Measurements from ENCODE around the gene GPS2.

Gene GPS2

DNA sequence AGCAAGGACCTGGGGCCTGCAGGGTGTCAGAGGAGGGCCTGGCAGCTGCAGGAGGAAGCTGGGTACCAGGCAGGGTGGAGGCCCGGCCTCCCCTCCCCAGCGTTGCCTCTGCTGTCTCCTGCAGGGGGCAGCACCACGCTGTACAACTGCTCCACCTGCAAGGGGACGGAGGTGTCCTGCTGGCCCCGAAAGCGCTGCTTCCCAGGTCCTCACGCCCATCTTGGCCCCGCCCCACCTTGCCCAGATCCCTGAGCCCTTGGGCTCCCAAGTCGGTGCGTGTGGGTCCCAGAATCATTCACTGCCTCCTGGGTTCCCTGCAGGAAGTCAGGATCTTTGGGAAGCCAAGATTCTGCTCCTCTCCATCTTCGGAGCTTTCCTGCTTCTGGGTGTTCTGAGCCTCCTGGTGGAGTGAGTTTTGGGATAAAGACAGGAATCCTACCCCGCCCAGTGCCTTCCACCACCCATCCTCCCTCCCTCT lies 41.0 kb upstream of the GPS2 start:
- Histone ChIP-seq H3K9me3 (no peaks in the 10 kb centered on the region), H3K4me3 (ENCODE audit: low read depth in 1 of 2, low read length in 1 of 2) (no peak overlapping the region), H3K27me3 (peaks cover 10% of the 10 kb centered on the region), H3K27ac (no peak overlapping the region), H3K36me3 (peaks cover 25% of the 10 kb centered on the region), H3K4me1 (ENCODE audit: control insufficient read depth in 1 of 2, insufficient read depth in 1 of 2, low read depth in 1 of 2, low read length in 1 of 2) (peaks cover 14 to 24% of the 10 kb centered on the region in 2 experiments)
- TF ChIP-seq, protein P1, sequence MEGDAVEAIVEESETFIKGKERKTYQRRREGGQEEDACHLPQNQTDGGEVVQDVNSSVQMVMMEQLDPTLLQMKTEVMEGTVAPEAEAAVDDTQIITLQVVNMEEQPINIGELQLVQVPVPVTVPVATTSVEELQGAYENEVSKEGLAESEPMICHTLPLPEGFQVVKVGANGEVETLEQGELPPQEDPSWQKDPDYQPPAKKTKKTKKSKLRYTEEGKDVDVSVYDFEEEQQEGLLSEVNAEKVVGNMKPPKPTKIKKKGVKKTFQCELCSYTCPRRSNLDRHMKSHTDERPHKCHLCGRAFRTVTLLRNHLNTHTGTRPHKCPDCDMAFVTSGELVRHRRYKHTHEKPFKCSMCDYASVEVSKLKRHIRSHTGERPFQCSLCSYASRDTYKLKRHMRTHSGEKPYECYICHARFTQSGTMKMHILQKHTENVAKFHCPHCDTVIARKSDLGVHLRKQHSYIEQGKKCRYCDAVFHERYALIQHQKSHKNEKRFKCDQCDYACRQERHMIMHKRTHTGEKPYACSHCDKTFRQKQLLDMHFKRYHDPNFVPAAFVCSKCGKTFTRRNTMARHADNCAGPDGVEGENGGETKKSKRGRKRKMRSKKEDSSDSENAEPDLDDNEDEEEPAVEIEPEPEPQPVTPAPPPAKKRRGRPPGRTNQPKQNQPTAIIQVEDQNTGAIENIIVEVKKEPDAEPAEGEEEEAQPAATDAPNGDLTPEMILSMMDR (IDR thresholded peaks at IDR 0.05), result peak; percentile 92

DNA sequence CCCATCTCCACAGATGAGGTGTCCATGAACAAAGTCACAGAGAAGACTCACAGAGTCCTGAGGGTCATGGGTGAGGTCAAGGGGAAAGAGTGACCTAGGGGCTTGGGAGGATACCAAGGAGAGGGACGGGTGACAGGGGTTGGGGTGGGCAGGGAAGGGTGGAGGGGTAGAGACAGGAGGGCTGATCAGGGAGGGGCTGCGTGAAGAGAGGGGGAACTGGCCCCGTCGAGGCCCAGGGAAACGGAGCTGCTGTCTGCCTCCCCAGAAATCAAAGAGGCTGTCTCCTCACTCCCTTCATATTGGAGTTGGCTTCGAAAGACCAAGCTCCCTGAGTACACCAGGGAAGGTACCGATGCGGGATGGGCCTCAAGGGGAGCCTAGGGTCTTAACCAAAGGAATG lies 40.4 kb upstream of the GPS2 start:
- H3K4me3 ChIP-seq (ENCODE audit: low read depth in 1 of 2, low read length in 1 of 2), result no peak overlapping the region
- TF ChIP-seq, protein P1 (IDR thresholded peaks at IDR 0.05), result no peak
- H3K4me1 ChIP-seq (ENCODE audit: control insufficient read depth in 1 of 2, insufficient read depth in 1 of 2, low read depth in 1 of 2, low read length in 1 of 2), result peaks cover 19 to 29% of the 10 kb centered on the region in 2 experiments
- H3K27me3 ChIP-seq, result peaks cover 10% of the 10 kb centered on the region
- H3K9me3 ChIP-seq, result no peaks in the 10 kb centered on the region
- no peak overlapping the region for H3K27ac ChIP-seq
- peaks cover 31% of the 10 kb centered on the region for H3K36me3 ChIP-seq

DNA sequence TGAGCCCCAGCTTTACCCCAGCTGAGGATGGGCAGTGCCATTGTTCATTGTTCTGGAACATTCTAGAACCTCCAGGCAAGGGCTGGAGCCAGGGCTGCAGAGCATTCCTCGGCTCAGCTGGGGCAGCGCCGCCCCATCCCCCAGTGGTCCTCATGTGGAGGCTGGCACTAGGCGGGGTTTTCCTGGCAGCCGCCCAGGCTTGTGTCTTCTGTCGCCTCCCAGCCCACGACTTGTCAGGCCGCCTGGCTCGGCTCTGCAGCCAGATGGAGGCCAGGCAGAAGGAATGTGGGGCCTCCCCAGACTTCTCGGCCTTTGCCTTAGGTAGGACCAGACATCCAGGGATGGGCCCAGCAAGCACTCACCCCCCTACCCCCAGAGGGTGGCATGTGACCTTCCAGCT lies 39.9 kb upstream of the GPS2 start, which contains the start of gene TMEM95:
TSS of gene TMEM95 (plus strand) at position 104 of the 400 bp plus-strand sequence. CDS start at position 153, 49 bp downstream.
- peaks cover 36% of the 10 kb centered on the region for H3K36me3 ChIP-seq
- peaks cover 20 to 29% of the 10 kb centered on the region in 2 experiments for H3K4me1 ChIP-seq (ENCODE audit: control insufficient read depth in 1 of 2, insufficient read depth in 1 of 2, low read depth in 1 of 2, low read length in 1 of 2)
- H3K9me3 ChIP-seq, result no peaks in the 10 kb centered on the region
- H3K4me3 ChIP-seq (ENCODE audit: low read depth in 1 of 2, low read length in 1 of 2), result no peak within 1 kb of the TSS
- TF ChIP-seq, protein P1 (IDR thresholded peaks at IDR 0.05), result no peak
- no peak within 1 kb of the TSS for H3K27ac ChIP-seq
- peaks cover 10% of the 10 kb centered on the region for H3K27me3 ChIP-seq

DNA sequence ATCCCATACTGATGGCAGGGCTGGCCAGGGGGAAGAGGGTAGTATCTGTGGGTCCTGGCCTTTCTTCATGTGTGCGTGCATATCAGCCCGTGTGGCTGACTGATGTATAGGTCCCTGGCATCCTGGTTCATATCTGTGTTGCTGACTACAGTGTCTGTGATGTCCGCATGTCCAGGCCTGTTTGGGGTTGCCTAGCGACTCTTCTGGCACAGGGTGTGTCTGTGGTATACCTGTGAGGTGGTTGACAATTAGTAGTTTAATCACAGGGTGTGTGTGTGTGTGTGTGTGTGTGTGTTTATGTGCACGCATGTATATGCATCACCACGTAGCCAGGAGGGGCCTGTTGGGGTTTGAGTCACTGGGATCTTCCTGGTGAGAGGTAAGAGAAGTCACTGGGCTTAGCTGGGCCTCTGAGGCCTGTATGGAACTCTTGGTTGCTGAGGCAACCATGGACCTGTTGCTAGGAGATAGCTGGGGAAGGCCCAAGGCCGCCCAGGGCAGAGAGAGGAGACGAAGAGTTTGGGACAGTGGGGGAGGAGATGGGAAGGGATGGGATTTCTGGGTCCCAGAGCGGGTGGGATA lies 39.2 kb upstream of the GPS2 start:
- TF ChIP-seq, protein P1 (IDR thresholded peaks at IDR 0.05), result no peak
- H3K9me3 ChIP-seq, result no peaks in the 10 kb centered on the region
- H3K4me1 ChIP-seq (ENCODE audit: control insufficient read depth in 1 of 2, insufficient read depth in 1 of 2, low read depth in 1 of 2, low read length in 1 of 2), result peaks cover 23 to 29% of the 10 kb centered on the region in 2 experiments
- peaks cover 10% of the 10 kb centered on the region for H3K27me3 ChIP-seq
- H3K27ac ChIP-seq, result no peak overlapping the region
- H3K4me3 ChIP-seq (ENCODE audit: low read depth in 1 of 2, low read length in 1 of 2), result no peak overlapping the region
- H3K36me3 ChIP-seq, result peaks cover 43% of the 10 kb centered on the region

DNA sequence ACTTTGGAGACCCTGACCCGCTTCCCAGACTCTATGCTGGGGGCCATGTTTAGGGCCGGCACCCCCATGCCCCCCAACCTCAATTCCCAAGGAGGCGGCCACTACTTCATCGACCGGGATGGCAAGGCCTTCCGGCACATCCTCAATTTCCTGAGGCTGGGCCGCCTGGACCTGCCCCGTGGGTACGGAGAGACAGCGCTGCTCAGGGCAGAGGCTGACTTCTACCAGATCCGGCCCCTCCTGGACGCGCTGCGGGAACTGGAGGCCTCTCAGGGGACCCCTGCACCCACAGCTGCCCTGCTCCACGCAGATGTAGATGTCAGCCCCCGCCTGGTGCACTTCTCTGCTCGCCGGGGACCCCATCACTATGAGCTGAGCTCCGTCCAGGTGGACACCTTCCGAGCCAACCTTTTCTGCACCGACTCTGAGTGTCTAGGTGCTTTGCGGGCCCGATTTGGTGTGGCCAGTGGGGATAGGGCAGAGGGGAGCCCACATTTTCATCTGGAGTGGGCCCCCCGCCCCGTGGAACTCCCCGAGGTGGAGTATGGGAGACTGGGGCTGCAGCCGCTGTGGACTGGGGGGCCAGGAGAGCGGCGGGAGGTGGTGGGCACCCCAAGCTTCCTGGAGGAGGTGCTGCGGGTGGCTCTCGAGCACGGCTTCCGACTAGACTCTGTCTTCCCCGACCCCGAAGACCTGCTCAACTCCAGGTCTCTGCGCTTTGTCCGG lies 37.9 kb upstream of the GPS2 start:
- Histone ChIP-seq H3K36me3 (peaks cover 56% of the 10 kb centered on the region), H3K4me1 (ENCODE audit: control insufficient read depth in 1 of 2, insufficient read depth in 1 of 2, low read depth in 1 of 2, low read length in 1 of 2) (peaks cover 23 to 29% of the 10 kb centered on the region in 2 experiments), H3K27me3 (peaks cover 10% of the 10 kb centered on the region), H3K9me3 (no peaks in the 10 kb centered on the region), H3K4me3 (ENCODE audit: low read depth in 1 of 2, low read length in 1 of 2) (no peak overlapping the region), H3K27ac (no peak overlapping the region)
- TF ChIP-seq, protein P1 (IDR thresholded peaks at IDR 0.05), result no peak

Measured in neutrophil (primary cell).